OCI-LY7 (cell line): Measurements from ENCODE around the gene ZNF423. TPM values are rescaled to one million over a fixed set of nuclear protein-coding genes. Genes with fewer than 3 reads are reported as not detected.

Source experiments
- BruUV-seq: library from RNA; stranded (reverse); fragments of 400-500 nt; replicated peaks from 2 replicates; lab custom pipeline; 2021; lab: Mats Ljungman, UMichigan
- CTCF ChIA-PET: fragments of 300-600 bp; sonication (Branson Sonifier 250); formaldehyde crosslinking; loops from one replicate; lab custom pipeline; 2022; ENCODE audit warnings: antibody characterized with exemption; ENCODE audit not compliant: unreplicated experiment; lab: Charles Lee
- POLR2A ChIA-PET: fragments of 300-600 bp; sonication (Branson Sonifier 250); formaldehyde crosslinking; loops from one replicate; lab custom pipeline; 2022; ENCODE audit warnings: antibody characterized with exemption; lab: Charles Lee
- DNase-seq: peaks from one replicate; pipeline ENCODE4 v3.0.0-alpha.2; 2015; ENCODE audit warnings: low spot score
- H2AFZ ChIP-seq: fragments of 200-600 bp; sonication (generic), shearing (Covaris generic); 2 replicates; pipeline ENCODE4 v1.6.1; 2014; ENCODE audit warnings: mild to moderate bottlenecking, antibody characterized with exemption, low read length, moderate library complexity
- H3K27ac ChIP-seq: fragments of 200-600 bp; sonication (generic); 2 replicates; pipeline ENCODE4 v1.5.1; 2014; ENCODE audit warnings: mixed run types, low read depth, mild to moderate bottlenecking, moderate library complexity, low read length, inconsistent platforms; ENCODE audit not compliant: poor library complexity, severe bottlenecking
- H3K36me3 ChIP-seq: fragments of 200-600 bp; sonication (generic); 2 replicates; pipeline ENCODE4 v1.6.1; 2014; ENCODE audit warnings: mild to moderate bottlenecking, antibody characterized with exemption, low read length, moderate library complexity, mixed read lengths; ENCODE audit not compliant: insufficient read depth
- H3K4me1 ChIP-seq: fragments of 200-600 bp; sonication (generic); 2 replicates; pipeline ENCODE4 v1.5.1; 2014; ENCODE audit warnings: mild to moderate bottlenecking, low read length; ENCODE audit not compliant: insufficient read depth, poor library complexity, severe bottlenecking
- H3K4me2 ChIP-seq: fragments of 200-600 bp; sonication (generic); 2 replicates; pipeline ENCODE4 v1.6.1; 2014; ENCODE audit warnings: mild to moderate bottlenecking, low read length
- H3K4me3 ChIP-seq: fragments of 200-600 bp; sonication (generic); 2 replicates; pipeline ENCODE4 v1.5.1; 2014; ENCODE audit warnings: mild to moderate bottlenecking, low read depth, low read length; ENCODE audit not compliant: poor library complexity, severe bottlenecking
- H3K79me2 ChIP-seq: fragments of 200-600 bp; sonication (generic); 2 replicates; pipeline ENCODE4 v1.6.1; 2016; ENCODE audit warnings: low read depth, mild to moderate bottlenecking, low read length, moderate library complexity, mixed read lengths; ENCODE audit not compliant: insufficient read depth
- H3K9me2 ChIP-seq: fragments of 200-600 bp; sonication (generic); 2 replicates; pipeline ENCODE4 v1.6.1; 2016; ENCODE audit warnings: mild to moderate bottlenecking, low read length, mixed read lengths; ENCODE audit not compliant: insufficient read depth
- H3K9me3 ChIP-seq: fragments of 200-600 bp; sonication (generic); 2 replicates; pipeline ENCODE4 v1.6.1; 2014; ENCODE audit warnings: mild to moderate bottlenecking, mixed run types, low read length, mixed read lengths
- H4K20me1 ChIP-seq: fragments of 200-600 bp; sonication (generic); 2 replicates; pipeline ENCODE4 v1.6.1; 2014; ENCODE audit warnings: mild to moderate bottlenecking, antibody characterized with exemption, low read length, moderate library complexity, mixed read lengths; ENCODE audit not compliant: insufficient read depth
- EZH2phosphoT487 ChIP-seq: fragments of 200-600 bp; sonication (generic); IDR thresholded peaks from 2 replicates; pipeline ENCODE4 v1.6.1; 2018; ENCODE audit warnings: low read depth, borderline replicate concordance, mild to moderate bottlenecking, mixed run types, antibody characterized with exemption, low read length, moderate library complexity, mixed read lengths
- intact Hi-C: fragments of 100-400 bp; cut with micrococcal nuclease; formaldehyde crosslinking; loops from one replicate; pipeline ENCODE4 v1.10.0; 2022; ENCODE audit not compliant: unreplicated experiment
- total RNA-seq, 2 experiments: library from RNA; depleted of rRNA in 1 of 2; stranded (reverse); fragments of >200 nt in 1 of 2; shearing (Covaris generic) in 1 of 2; gene quantifications; 2 replicates each; pipeline ENCODE4 v1.2.3, GENCODE V29; 2014 to 2022
- TF ChIP-seq, protein P1 (sequence below): fragments of 200-600 bp; sonication (generic); conservative IDR thresholded peaks from 2 replicates; pipeline ENCODE4 v1.5.1; 2014; ENCODE audit warnings: mild to moderate bottlenecking, antibody characterized with exemption, low read length, moderate library complexity, mixed read lengths

Gene ZNF423
- total RNA-seq, 2 experiments from 2014 or later, result 0.09 to 0.13 TPM

DNA sequence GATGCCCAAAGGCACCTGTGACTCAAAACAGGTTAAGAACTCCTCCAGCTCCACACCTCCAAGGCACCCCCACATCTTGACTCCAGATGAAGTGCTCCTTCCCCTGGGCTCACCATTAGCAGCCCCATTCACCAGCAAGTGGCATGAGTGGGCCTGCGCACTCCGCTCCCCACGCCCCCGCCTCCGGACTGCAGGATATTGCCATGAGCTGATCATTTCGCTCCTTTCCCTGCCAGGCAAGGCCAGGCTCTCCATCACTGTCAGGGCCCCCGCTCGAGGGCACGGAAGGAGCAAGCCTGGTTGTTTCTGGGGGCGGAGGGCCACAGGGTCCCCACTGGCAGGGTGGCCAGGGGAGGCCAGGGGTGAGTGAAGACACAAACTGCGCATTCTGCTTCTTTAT, 69.9 kb downstream of the ZNF423 start:
- H3K9me3 ChIP-seq, result no peaks in the 10 kb centered on the region
- H3K4me3 ChIP-seq, result no peak overlapping the region
- intact Hi-C loops, result no loop called here
- H3K36me3 ChIP-seq, result no peaks in the 10 kb centered on the region
- no peak overlapping the region for H3K27ac ChIP-seq
- TF ChIP-seq EZH2phosphoT487, result no peak
- TF ChIP-seq, protein P1, sequence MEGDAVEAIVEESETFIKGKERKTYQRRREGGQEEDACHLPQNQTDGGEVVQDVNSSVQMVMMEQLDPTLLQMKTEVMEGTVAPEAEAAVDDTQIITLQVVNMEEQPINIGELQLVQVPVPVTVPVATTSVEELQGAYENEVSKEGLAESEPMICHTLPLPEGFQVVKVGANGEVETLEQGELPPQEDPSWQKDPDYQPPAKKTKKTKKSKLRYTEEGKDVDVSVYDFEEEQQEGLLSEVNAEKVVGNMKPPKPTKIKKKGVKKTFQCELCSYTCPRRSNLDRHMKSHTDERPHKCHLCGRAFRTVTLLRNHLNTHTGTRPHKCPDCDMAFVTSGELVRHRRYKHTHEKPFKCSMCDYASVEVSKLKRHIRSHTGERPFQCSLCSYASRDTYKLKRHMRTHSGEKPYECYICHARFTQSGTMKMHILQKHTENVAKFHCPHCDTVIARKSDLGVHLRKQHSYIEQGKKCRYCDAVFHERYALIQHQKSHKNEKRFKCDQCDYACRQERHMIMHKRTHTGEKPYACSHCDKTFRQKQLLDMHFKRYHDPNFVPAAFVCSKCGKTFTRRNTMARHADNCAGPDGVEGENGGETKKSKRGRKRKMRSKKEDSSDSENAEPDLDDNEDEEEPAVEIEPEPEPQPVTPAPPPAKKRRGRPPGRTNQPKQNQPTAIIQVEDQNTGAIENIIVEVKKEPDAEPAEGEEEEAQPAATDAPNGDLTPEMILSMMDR, result no peak
- BruUV-seq, result no TSS peak
- POLR2A ChIA-PET, result interaction anchor here (0.6 kb wide), 1 partner anchor 123 kb away, joined by 7 read pairs; no protein-coding TSS in a partner anchor
- H3K79me2 ChIP-seq, result no peaks in the 10 kb centered on the region
- no peak overlapping the region for H3K4me2 ChIP-seq
- no peaks in the 10 kb centered on the region for H4K20me1 ChIP-seq
- no peak overlapping the region for H2AFZ ChIP-seq
- CTCF ChIA-PET, result no interaction called here
- no peaks in the 10 kb centered on the region for H3K4me1 ChIP-seq
- no peak for DNase-seq
- no peaks in the 10 kb centered on the region for H3K9me2 ChIP-seq

DNA sequence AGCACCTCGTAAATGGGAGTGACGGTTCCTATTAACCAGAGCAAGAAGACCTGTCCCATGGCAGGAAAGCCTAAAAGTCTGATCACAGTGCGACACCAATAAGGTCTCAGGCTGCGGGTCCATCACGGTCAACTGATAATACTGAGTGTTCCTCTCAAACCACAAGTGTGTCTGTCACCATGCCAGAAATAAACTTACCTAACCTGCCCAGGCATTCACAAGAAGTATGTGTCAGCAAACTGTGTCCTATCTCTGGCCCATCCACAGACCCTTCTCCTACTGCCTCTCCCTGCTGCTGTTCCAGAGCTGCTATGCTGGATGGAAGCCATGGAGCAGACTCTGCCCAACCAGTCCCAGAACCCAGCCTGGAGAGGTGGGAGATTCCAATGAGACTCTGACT, 73.5 kb downstream of the ZNF423 start:
- H4K20me1 ChIP-seq, result no peaks in the 10 kb centered on the region
- H3K4me2 ChIP-seq, result no peak overlapping the region
- H3K79me2 ChIP-seq, result no peaks in the 10 kb centered on the region
- H3K4me1 ChIP-seq, result no peaks in the 10 kb centered on the region
- DNase-seq, result no peak
- POLR2A ChIA-PET, result no interaction called here
- no TSS peak for BruUV-seq
- no peaks in the 10 kb centered on the region for H3K9me2 ChIP-seq
- CTCF ChIA-PET, result no interaction called here
- no peaks in the 10 kb centered on the region for H3K9me3 ChIP-seq
- H3K4me3 ChIP-seq, result no peak overlapping the region
- no peak overlapping the region for H2AFZ ChIP-seq
- TF ChIP-seq, protein P1, result no peak
- no peak for TF ChIP-seq EZH2phosphoT487
- no peak overlapping the region for H3K27ac ChIP-seq
- H3K36me3 ChIP-seq, result no peaks in the 10 kb centered on the region
- intact Hi-C loops, result no loop called here

DNA sequence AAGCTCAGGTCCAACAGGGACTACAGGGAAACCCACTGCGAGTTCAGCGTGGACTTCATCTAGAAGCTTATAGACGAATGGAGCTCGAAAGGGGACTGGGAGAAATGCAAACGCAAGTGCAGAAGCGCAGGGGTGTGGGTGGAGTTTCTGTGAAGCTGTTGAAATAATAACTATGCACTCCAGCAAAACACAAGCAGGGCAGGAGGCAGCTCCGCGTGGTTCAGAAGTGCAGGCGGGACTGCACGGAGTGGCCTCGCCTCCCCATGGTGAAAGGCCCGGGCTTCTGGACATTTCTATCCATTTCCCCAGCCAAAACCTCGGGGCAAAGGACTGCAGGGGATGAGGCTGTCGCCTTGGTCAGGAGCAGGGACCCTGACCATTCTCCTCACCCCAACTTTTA, 74.5 kb downstream of the ZNF423 start:
- intact Hi-C loops, result no loop called here
- DNase-seq, result no peak
- H3K27ac ChIP-seq, result no peak overlapping the region
- no TSS peak for BruUV-seq
- H3K4me3 ChIP-seq, result no peak overlapping the region
- no peak overlapping the region for H3K4me2 ChIP-seq
- no peaks in the 10 kb centered on the region for H4K20me1 ChIP-seq
- no peaks in the 10 kb centered on the region for H3K9me3 ChIP-seq
- POLR2A ChIA-PET, result no interaction called here
- H3K36me3 ChIP-seq, result no peaks in the 10 kb centered on the region
- H3K79me2 ChIP-seq, result no peaks in the 10 kb centered on the region
- CTCF ChIA-PET, result no interaction called here
- TF ChIP-seq EZH2phosphoT487, result no peak
- TF ChIP-seq, protein P1, result no peak
- H3K4me1 ChIP-seq, result no peaks in the 10 kb centered on the region
- no peaks in the 10 kb centered on the region for H3K9me2 ChIP-seq
- H2AFZ ChIP-seq, result no peak overlapping the region
